GM12878 (cell line): ENCODE results near the gene ROBO1. TPM values are rescaled to one million over a fixed set of nuclear protein-coding genes. Genes with fewer than 3 reads are reported as not detected.

ENCODE experiments used
- EGR1 ChIP-seq, 2 experiments: IDR thresholded peaks; 1 replicate in 1 of 2; 2 replicates in 1 of 2; pipeline ENCODE4 v1.6.1; 2011 to 2012; ENCODE audit warnings: low read depth in 2 of 2, low read length in 2 of 2, borderline replicate concordance in 1 of 2, mild to moderate bottlenecking in 1 of 2, moderate library complexity in 1 of 2
- EZH2 ChIP-seq: IDR thresholded peaks from 2 replicates; pipeline ENCODE4 v1.6.1; 2012; ENCODE audit warnings: low read depth, mild to moderate bottlenecking, control low read depth, inconsistent platforms, low read length, borderline replicate concordance; ENCODE audit not compliant: control insufficient read depth
- HDAC2 ChIP-seq: fragments of 200-600 bp; sonication (generic); IDR thresholded peaks from 2 replicates; pipeline ENCODE4 v1.6.1; 2017
- HSF1 ChIP-seq: fragments of 150-350 bp; IDR thresholded peaks from 2 replicates; pipeline ENCODE4 v1.6.1; 2014; ENCODE audit warnings: mild to moderate bottlenecking, low read depth, low read length
- MAX ChIP-seq: IDR thresholded peaks from 2 replicates; pipeline ENCODE4 v1.6.1; 2012; ENCODE audit warnings: low read depth, low read length, improper control_type of control experiment
- NR2F1 ChIP-seq: fragments of 450-650 bp; conservative IDR thresholded peaks from 2 replicates; pipeline ENCODE4 v1.6.1; 2017; ENCODE audit warnings: mild to moderate bottlenecking
- REST ChIP-seq: IDR thresholded peaks from 2 replicates; pipeline ENCODE4 v1.6.1; 2012; ENCODE audit warnings: mild to moderate bottlenecking, low read depth, low read length
- ZNF592 ChIP-seq: fragments of 450-650 bp; IDR thresholded peaks from 2 replicates; pipeline ENCODE4 v1.6.1; 2017; ENCODE audit warnings: mild to moderate bottlenecking, moderate library complexity
- polyA plus RNA-seq, 11 experiments: library from polyadenylated mRNA; depleted of rRNA in 4 of 11; unstranded in 6 of 11; stranded (reverse) in 5 of 11; fragments of >200 nt; fragmentation: Nextera tagmentation in 4 of 11; fragmentation: Illumina TruSeq in 1 of 11; extraction: Ambion mirVana in 4 of 11; extraction: Trizol in 1 of 11; gene quantifications; 1 replicate in 1 of 11; 2 replicates in 10 of 11; pipeline versions ENCODE4 v1.2.1 to v1.2.3, GENCODE V29; 2011 to 2016; ENCODE audit warnings: inconsistent platforms in 2 of 11, missing spikeins in 2 of 11, low read depth in 1 of 11
- total RNA-seq, 4 experiments: library from RNA; depleted of rRNA in 3 of 4; stranded (reverse); fragments of >200 nt in 3 of 4; fragmentation: Illumina TruSeq in 1 of 4; extraction: Trizol in 1 of 4; gene quantifications; 2 replicates each; pipeline versions ENCODE4 v1.2.1 to v1.2.3, GENCODE V29; 2013 to 2021
- TF ChIP-seq, protein P1 (sequence below): IDR thresholded peaks from 2 replicates; pipeline ENCODE4 v1.6.1; 2012; ENCODE audit warnings: low read depth, low read length, improper control_type of control experiment

The ROBO1 gene
- total and polyA plus RNA-seq, 10 of the 15 experiments (the other 5 are each of a cell fraction or from before 2014, with no cell fraction given): 0.29 to 46.5 (median 1.2) TPM

DNA sequence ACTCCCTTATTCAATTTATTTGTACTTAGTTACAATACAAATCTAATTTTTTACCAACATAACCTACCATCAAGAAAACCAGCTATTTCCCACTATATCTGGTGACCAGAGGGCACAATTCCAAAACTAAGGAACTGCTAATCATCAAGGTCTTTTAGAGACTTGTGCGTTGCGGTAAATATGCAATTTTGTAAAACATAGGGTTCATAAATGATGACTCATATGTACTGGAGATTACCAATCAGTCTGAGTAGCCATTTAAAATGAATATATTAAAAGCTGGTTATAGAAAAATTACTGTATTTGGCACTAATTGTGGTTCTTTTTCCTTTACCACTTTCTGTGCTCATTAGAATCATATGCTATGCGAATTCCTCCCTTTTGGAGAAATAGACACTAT lies 859.6 kb downstream of the ROBO1 start (continued):
- no peak for TF ChIP-seq REST
- no peak for TF ChIP-seq ZNF592
- no peak for TF ChIP-seq EZH2
- TF ChIP-seq HDAC2: no peak
- no peak for TF ChIP-seq HSF1
- TF ChIP-seq, protein P1, sequence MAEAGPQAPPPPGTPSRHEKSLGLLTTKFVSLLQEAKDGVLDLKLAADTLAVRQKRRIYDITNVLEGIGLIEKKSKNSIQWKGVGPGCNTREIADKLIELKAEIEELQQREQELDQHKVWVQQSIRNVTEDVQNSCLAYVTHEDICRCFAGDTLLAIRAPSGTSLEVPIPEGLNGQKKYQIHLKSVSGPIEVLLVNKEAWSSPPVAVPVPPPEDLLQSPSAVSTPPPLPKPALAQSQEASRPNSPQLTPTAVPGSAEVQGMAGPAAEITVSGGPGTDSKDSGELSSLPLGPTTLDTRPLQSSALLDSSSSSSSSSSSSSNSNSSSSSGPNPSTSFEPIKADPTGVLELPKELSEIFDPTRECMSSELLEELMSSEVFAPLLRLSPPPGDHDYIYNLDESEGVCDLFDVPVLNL: no peak
- no peak for TF ChIP-seq EGR1 (IDR thresholded peaks at IDR 0.05; ENCODE audit: borderline replicate concordance in 1 of 2, low read depth in 2 of 2, low read length in 2 of 2)
- no peak for TF ChIP-seq MAX
- no peak for TF ChIP-seq NR2F1
